Hepatic stellate cell (primary cell): ENCODE measurements around the gene MEIS1.
"Not testable (repeated sequence)": the region's sequence is repeated elsewhere in the genome, so short reads cannot be mapped to it uniquely, and the experiment has no call there.

Source experiments
- DNase-seq: peaks from one replicate; pipeline ENCODE4 v3.0.0; 2011; ENCODE audit warnings: low spot score

The MEIS1 gene

DNA sequence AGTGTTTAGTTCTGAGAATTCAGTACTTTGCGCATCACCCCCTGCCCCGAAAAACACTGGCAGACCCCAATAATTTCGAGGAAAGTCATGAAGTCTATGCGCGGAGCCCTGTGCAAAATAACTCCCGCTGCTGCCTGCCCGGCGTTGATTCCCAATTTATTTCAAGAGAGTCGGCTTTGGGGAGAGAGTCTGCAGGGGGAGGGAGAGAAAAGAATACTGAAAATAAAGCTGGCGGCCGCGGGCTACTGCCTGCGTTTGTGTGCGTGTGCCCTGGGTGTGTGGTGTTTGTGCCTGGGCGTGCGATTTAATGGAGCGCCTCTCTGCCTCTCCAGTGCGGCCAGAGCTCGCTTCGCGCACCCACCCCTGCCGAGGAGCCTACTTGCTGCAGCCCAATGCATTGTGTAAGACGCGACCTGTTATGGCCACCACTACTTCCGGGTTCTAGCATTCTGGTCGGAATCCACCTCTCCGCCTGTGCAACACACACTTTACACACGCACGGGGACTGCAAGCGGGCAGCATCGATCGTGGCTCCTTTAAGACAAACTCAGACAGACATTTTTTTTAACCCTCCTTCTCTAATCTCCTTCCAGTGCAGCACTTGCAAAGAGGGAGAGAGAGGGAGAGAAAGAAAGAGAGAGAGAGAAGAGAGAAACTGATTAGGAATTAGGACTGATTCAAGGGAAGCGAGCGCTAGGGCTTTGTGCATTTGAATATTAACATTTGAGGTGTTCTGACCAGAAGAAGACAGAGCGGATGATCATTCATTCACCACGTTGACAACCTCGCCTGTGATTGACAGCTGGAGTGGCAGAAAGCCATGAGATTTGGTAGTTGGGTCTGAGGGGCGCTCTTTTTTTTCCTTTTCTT is at the start of gene MEIS1:
Gene MEIS1 (plus strand): TSS at position 447 of the 870 bp plus-strand sequence. CDS start 732 bp downstream, outside the sequence.
- peak; percentile 94 for DNase-seq

DNA sequence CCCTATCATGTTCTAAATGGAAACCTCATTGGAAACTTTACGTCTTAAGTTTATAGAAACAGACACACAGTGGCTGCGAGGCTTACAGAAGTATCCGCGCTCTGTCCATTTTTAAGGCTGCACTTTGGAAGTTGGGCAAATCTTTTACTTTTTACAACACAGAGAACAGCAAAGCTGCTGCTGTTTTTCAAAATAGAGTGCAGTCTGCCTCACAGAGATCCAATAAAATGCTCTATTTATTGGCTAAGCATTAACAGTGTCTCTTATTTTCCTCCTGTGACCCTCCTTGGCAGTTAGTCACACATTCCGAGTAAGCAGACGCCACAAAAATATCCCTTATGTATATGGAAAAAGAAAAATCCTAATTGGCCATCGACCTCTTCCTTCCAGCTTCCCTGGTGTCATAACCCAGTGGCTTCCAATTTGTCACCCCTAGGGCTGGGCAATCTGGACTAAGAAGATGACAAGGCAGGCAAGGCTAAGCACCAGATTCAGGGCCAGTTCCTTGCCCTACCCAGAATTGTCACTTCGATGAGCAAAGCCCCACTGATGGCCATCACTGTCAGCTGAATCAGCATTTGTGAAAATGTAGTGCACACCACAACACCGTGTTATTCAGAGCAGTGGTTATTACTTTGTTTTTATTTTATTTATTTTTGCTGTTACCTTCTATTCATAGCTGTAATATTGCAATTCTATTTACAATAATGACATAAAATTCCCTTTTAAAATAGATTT is 47.7 kb upstream of the MEIS1 start:
- no peak for DNase-seq

DNA sequence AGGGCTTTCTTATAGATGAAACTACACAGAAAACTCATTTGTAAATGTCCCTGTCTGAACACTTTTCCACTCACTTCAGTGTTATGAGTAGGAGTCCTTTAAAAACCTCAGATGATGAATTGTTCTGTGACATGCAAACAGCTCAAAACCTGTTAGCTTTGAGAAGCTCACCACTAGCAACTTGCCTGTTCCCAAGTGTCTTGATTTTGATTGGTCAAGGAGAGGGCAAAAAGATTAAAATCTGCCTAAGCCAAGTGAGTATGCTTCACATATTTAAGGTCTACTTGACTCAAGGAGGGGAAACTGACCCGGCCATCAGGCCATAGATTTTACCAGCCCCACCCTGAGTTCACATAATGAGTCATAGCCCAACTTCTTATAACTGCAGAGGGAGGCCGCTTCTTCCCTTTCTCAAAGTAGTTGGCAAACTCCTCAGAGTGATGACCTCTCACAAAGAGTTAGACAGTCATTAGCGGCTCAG is 45.2 kb upstream of the MEIS1 start:
- no peak for DNase-seq

DNA sequence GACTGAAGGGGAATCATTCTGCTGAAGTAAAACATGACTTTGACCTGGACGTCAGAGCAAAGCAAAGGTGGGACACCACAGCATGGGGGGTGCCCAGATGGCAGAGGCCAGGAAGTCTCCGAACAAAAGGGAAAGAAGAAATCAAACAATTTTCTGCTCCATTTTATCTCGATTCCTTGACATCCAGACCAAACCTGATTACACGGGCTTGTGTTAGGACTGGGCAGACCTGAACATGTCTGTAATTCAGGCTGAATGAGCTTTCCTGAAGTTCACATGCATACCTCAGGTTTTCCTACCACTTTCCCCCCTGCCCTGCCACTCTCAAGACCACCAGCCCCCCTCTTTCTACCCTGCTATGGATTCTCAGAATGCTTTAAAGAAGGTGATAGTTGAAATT is 44.8 kb upstream of the MEIS1 start:
- DNase-seq: no peak

DNA sequence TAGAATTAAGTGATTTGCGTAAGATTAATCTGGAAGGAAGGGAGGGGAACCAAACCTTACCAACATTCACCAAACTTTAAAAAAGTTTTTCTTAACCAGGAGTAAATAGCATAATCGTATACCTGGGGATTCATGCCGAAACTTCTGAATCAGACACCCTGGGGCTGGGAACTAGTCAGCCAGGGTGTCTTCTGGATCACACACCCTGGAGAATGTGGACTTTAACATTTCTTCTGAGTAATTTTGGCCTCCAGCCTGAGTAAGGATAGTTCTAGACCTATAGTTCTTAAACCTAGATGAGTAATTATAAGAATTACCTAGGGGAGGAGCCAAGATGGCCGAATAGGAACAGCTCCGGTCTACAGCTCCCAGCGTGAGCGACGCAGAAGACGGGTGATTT is 44.1 kb upstream of the MEIS1 start:
- DNase-seq: no peak

DNA sequence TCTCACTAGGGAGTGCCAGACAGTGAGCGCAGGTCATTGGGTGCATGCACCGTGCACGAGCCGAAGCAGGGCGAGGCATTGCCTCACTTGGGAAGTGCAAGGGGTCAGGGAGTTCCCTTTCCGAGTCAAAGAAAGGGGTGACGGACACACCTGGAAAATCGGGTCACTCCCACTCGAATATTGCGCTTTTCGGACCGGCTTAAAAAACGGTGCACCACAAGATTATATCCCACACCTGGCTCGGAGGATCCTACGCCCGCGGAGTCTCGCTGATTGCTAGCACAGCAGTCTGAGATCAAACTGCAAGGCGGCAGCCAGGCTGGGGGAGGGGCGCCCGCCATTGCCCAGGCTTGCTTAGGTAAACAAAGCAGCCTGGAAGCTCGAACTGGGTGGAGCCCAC is 43.7 kb upstream of the MEIS1 start:
- DNase-seq: not testable (repeated sequence)

DNA sequence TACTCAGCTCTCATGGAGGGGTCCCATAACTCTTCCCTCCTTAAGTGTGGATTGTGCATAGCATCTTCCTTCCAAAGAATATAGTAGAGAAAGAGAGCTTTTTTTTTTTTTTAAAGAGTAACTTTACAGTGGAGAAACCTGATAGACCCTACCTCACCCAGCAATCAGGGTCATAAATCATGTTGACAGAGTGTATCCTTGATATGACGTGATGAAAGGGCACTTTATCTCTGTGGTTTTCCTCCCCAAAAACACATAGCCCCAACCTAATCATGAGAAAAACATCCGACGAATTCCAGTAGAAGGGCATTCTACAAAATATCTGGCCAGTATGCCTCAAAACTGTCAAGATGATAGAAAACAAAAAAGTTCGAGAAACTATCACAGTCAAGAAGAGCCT is 29.5 kb upstream of the MEIS1 start:
- DNase-seq: no peak

DNA sequence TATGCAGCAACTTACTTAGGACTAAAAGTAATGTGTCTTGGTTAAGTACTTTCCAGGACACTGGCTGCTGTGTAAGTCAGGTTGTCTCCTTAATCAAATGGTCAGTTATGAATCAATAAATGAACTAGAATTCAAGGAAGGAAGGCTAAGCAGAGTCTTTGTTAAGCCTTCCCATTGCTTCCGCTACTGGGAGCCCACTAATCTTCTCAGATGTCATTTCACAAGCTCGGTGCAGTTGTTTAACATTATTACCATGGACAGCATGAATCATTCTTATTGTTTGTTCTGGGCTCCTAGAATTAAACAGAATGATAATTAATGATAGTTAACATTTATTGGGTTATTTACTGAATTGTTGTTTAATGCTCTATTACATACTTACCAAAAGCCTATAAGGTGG is 26.0 kb upstream of the MEIS1 start:
- DNase-seq: no peak

DNA sequence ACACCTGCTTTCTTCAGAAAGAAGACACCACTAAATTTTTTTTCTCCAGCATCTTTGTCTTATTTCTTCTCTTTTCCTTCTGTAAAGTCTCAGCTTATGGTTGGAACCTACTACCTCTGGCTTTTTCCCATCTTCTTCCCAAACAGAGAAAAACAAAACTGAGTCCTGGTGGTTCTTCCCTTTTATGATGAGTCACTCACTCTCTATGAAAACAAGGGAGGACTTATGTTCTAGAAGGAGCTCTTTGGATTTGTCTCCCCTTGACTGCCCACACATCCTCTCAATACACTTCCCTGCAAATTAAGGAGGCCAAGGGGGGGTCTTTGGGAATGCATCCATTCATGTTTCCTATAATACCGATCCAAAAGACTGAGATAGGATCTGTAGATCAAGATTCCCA is 22.1 kb upstream of the MEIS1 start:
- no peak for DNase-seq

DNA sequence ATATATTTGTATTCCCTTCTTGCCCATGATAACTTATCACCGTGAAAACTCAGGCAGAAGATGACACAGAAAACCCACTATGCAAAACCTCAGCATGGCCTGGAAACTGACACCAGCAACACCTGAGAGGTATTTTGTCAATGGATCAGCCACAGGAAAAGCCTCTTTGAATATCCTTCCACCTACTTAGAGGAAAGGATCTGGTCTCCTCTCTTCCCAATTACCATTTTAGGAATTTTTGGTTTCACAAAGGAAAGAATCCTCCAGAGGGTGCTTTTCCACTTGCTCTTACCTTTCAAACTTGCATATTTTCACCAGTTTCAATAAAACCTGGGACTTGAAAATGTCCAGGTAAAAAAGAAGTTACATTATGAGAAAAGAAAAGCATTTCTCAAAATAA is 20.0 kb upstream of the MEIS1 start:
- no peak for DNase-seq

DNA sequence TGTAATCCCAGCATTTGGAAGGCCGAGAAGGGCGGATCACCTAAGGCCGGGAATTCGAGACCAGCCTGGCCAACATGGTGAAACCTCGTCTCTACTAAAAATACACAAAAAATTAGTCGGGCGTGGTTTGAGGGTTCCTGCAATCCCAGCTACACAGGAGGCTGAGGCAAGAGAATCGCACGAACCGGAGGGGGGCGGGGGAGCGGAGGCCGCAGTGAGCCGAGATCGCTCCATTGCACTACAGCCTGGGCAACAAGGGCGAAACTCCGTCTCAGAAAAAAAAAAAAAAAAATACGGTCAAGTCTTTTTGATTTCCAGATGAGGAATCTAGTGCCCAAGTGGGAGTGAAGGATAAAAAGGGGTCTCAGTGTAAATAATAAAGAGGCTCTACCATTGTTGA is 16.5 kb upstream of the MEIS1 start:
- DNase-seq: no peak

DNA sequence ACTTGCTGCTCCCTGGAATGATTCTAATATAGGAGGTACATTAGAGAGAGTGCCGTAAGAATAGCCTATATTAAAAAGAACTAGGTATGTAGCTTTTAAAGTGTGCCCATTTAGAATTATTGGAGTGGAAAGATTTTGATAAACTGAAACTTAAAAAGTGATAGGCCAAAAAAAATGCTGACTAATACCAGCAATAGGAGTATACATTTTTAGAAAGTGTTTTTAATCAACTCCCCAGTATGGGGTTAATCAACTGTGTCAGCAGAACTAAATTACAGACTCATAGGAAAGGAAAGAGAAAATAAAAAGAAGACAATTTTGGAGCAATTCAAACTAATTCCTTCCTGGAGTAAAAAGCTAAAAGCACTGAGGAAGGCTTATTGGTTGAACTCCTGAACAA is 13.3 kb upstream of the MEIS1 start:
- no peak for DNase-seq

DNA sequence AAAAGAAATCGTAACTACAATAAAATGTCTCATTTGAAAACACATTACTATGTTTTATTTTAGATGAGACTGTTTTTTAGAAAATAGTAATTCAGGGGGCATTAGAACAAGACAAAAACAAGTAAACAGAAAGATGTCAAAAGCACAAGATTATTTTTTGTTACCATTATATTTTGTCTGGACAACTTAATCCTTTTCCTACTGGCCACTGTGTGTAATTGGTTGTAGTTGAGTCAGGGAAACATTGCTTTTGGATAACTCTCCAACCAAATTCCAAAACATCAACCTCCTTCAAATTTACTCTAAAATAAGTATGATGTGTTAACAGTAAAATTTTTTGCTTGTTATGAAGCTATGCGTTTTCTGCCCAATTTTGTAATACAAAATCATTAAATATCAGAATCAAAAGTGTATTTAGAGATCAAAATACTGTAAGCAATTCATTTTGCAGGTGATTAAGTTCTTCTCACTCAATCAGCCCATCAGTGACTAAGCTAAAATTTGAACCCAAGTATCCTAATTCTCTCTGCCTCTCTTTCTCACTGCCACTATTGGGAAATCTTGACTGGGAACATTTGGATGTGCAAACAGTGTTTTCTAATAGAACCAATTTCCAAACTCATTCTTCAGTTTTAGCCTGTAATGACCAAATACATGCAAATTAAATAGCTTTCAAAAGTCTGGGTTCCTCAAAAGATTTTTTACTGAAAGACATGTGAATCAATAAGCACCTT is 11.4 kb upstream of the MEIS1 start:
- no peak for DNase-seq

DNA sequence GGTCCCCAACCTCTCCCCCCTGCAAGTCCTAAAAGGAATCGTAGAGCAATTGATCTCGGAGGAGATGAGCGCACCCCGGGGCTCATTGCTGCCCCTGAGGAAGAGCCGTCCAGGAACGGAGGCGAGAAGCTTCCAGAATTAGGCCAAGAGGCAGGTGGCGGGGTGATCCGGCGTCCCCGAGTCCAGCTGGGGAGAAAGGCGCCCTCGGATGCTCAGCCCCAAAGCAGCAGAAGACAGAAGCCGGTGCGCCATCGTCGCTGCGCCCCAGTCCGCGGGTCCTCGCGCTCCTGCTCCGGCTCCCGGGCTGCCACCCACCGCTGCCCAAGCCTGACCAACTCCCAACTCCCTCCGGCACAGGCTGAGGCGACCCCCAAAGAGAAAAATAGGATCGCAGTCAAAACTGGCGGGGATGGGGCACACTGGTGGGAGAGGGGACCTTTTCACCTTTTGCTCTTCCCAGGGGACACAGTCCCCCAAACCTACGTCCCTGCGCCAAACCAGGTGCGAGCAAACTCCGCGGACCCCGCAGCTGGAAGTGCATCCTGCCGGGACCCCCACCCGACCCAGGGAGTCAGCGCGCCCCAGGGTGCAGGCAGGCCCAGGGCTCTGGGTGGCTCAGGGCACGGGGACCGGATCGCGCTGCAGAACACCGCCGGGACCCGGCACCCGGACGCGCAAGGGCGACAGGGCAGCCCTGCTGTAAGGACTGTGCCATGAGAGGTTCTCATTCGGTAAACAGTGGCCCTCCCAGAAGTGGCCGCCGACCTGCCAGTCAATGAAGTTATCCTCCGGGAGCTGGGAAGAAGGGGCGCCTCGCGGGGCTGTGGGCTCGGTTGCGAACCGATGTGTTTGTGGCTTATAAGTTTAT is 8.4 kb upstream of the MEIS1 start:
- DNase-seq: no peak

DNA sequence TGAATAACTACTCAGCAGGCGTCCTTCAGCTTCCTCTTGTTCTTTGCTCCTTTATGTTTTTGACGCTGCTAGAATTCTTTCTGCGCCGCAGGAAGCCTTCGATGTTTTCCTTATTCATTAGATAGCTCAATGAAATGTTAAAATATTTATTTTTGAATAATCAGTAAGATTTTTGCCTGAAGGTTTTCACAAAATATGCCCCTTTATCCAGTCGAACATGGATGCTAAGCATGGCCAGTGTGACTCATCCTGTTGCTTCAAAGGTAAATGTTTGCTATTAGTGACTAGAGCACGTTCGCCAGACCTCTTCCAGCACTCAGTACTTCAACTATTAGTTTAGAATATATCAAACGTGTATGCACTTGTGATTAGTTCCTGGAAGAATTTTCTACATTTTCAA is 7.6 kb upstream of the MEIS1 start:
- DNase-seq: no peak

DNA sequence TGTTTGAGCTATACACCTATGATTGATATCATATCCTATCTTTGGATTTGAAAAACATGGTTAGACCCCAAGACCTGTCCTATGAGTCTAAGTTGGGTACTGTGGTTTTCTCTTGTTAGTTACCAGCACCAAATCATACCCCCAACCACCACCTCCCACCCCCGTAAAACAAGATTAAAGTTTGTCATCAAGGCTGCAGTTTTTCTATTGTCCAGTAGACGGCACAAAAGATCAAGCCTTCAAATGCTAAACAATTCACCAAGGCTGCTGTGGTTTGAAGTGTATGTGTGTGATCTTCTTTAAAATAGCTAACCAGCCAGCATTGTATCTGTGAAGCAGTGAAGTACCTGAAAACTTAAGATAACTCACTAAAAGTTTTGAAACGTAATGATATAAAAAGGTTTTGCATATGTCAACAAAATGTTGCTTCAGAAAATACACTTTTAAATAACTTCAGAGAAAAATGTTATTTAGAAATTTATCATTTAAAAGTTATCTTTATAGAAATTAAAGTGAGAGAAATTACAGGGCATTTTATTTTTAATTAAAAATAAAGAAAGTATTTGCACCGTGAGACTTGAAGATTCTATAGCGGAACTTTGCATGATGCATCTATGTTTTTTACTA is 5.8 kb upstream of the MEIS1 start:
- peak; percentile 41 for DNase-seq

DNA sequence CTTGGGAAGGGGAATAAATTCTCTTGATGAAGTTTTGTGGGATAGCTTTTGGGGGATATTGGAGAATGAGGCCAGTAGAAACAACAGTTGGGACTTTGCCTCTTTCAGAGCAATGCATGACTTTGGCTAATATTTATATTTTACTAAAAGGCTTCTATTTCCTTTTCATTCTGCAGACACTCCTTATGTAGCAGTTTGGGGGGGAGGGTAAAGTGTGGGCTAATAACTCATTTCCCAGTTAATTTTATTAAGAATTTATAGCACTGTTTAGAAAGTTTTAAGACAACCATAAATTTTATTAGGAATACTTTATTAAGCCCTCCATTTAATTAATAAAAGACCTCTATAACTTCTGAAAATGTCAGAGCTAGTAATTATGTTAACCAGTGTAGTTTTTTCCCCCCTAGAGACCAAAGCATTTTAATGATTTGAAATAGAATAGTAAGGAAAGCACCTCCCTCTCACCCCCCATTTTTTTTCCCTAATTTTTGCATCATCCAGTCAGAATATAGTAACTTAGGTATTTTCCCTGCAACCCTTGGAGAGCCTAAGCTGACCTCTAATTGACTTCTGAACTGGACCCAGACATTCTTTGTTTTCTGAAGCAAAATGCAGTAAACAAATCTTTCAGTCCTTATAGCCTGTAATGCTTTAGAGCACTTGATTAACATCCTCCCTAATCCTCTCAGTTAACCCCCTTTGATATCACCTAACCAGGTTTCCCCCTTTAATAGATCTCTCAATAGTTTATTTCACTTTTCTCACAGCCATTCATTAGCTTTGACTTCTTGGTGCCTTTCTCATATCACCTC is 5.0 kb upstream of the MEIS1 start:
- no peak for DNase-seq

DNA sequence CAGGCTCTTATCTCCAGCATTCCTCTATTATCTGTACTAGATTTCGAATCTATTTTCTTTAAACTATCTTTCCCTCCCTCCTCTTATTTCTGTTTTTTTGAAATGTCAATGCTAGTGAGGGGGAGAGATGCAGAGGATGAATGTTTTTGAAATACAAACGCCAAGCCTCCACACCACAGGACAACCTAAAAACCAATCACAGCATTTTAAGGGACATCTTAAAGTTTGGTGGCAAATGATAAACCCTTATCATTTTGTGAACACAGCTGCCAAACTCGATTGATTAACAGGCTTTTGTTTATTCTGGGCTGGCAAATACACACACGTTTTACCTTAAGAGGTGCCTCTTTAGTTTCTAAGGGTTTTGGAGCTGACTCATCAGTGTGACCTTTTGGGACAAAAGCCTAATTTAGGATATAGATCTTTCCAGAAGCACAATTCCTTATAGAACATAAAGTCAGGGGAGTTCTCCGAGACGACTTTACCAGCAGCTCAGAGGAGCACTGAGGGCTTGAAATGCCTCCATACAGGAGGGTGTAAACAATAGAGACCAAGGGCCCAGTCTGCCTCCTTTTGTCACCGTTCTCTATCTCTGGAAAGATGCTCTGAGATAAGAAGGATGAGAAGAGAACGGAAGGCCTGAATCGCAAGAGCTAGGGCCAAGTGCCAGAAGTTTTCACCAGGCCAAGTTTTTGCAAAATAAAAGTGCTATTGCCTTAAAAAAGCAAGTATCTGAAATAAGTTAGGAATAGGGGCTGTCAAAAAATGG is 4.2 kb upstream of the MEIS1 start:
- no peak for DNase-seq

DNA sequence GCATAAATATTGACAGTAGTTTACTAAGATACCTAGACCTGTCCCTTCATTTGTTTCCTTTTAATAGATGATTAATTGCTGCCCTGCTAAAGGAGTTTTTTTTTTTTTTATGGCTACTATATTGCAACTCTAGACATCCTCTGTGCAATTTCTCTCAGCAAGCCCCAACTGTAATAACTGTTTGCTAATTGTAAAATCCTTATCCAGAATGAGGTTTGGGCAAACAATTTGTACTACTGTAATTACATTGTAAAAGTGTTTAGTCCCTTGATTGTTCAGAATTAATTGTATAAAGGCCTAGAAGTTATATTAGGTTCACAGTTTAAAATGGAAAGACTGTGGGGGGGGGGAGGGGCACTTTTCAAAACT is 3.7 kb upstream of the MEIS1 start:
- no peak for DNase-seq
